Measurements from ENCODE around the gene USP49.

USP49 gene

GRCh38 chr6:41796474-41796873 lies 98.7 kb downstream of the USP49 start:
- Mint-ChIP-seq H3K27ac (no peak overlapping the region), H3K36me3 (peaks cover 11 to 12% of the 10 kb centered on the region in 2 donors), H3K4me1 (no peaks in the 10 kb centered on the region), H3K27me3 (no peaks in the 10 kb centered on the region), H3K4me3 (no peak overlapping the region), H3K9me3 (no peaks in the 10 kb centered on the region)
- DNase-seq (no peak), ATAC-seq (replicated peaks) (no peak)

DNA sequence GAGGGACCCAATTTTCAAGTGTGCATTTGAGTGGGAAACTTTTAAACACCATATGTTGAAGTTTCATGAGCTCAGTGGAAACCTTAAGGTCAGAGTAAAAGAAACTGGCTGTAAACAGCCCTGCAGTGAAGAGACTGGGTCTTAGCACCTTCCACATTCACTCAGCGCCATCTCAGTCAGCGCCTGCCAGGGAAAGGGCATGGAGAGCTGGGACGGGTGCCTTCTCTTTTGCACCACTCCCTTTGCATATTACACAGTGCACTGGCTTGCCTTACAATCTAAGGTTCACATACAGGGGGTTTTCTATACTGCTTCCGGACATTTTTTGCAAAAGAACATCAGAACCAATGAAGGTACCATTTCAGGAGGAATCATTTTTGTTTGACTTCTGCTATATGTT lies 103.2 kb downstream of the USP49 start:
- peaks cover 17 to 23% of the 10 kb centered on the region in 2 donors for H3K36me3 Mint-ChIP-seq
- no peak for ATAC-seq (replicated peaks)
- DNase-seq, result no peak
- no peak overlapping the region for H3K4me3 Mint-ChIP-seq
- no peaks in the 10 kb centered on the region for H3K27me3 Mint-ChIP-seq
- peaks cover 6 to 9% of the 10 kb centered on the region in 2 donors for H3K4me1 Mint-ChIP-seq
- H3K27ac Mint-ChIP-seq, result peak overlapping the region; percentile 31
- no peaks in the 10 kb centered on the region for H3K9me3 Mint-ChIP-seq

GRCh38 chr6:41791305-41791704 lies 103.9 kb downstream of the USP49 start:
- Mint-ChIP-seq H3K4me3 (no peak overlapping the region), H3K36me3 (peaks cover 17 to 23% of the 10 kb centered on the region in 2 donors), H3K4me1 (peaks cover 6 to 11% of the 10 kb centered on the region in 2 donors), H3K9me3 (no peaks in the 10 kb centered on the region), H3K27me3 (no peaks in the 10 kb centered on the region), H3K27ac (no peak overlapping the region)
- no peak for ATAC-seq (replicated peaks)
- no peak for DNase-seq

DNA sequence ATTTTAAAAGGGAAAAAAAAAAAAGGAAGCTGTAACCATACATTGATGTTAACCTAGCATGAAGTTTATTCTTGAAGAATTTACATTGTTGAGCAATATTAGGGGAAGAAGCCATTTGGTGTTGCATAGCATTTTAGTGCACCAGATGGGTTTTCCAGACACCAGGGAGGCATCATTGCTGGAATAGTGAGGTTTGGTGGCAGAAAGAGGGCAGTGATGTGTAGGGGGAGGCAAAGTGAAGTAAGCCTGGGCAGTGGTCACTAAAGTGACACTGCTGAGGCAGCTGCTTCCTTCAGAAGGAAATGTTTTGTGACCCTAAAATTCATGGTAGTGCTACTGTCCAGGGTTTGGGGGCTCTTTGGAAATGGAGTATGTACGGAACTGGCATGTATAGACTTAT lies 105.1 kb downstream of the USP49 start:
- no peak for ATAC-seq (replicated peaks)
- H3K9me3 Mint-ChIP-seq, result no peaks in the 10 kb centered on the region
- H3K4me1 Mint-ChIP-seq, result peaks cover 12 to 24% of the 10 kb centered on the region in 2 donors
- peak overlapping the region; percentile 63 for H3K27ac Mint-ChIP-seq
- no peak overlapping the region for H3K4me3 Mint-ChIP-seq
- H3K27me3 Mint-ChIP-seq, result no peaks in the 10 kb centered on the region
- no peak for DNase-seq
- H3K36me3 Mint-ChIP-seq, result peaks cover 17 to 23% of the 10 kb centered on the region in 2 donors

- H3K4me1 Mint-ChIP-seq, result peaks cover 19 to 31% of the 10 kb centered on the region in 2 donors
- no peak for ATAC-seq (replicated peaks)
- H3K9me3 Mint-ChIP-seq, result no peaks in the 10 kb centered on the region
- H3K27me3 Mint-ChIP-seq, result no peaks in the 10 kb centered on the region
- H3K27ac Mint-ChIP-seq, result peak overlapping the region; percentile 81
- DNase-seq, result no peak
- H3K4me3 Mint-ChIP-seq, result peak overlapping the region; percentile 75 to 98
- peaks cover 14 to 23% of the 10 kb centered on the region in 2 donors for H3K36me3 Mint-ChIP-seq
These were observed 105.8 kb downstream of the USP49 start for GRCh38 chr6:41789390-41789724.

DNA sequence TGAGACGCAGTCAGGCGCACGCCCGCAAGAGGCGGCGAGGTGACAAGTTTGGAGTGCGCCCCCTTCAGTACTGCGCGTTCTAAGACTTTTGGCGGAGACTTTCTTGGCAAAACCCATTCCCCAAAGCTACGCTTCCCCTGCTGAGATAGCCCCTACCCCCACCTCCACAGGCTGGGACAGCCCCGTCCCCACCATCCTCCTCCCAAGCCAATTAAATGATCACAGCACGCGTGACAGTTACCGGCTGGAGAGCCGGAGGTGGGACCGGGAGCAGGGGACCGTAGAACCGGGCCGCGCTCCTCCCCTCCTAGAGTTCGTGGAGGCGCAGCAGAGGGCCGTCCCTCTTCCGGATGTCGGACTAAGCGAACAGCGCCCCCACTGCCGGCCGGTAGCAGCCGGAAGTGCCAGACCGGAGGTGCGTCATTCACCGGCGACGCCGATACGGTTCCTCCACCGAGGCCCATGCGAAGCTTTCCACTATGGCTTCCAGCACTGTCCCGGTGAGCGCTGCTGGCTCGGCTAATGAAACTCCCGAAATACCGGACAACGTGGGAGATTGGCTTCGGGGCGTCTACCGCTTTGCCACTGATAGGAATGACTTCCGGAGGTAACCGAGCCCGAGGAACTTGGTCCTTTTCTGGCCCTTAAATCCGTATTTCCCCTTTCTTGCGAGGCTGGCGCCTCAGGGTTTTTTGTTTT lies 107.8 kb downstream of the USP49 start, which contains the start of gene TOMM6:
TSS of gene TOMM6 (plus strand) at position 476 of the 699 bp plus-strand sequence. CDS start at position 480, 4 bp downstream.
- no peaks in the 10 kb centered on the region for H3K9me3 Mint-ChIP-seq
- H3K4me3 Mint-ChIP-seq, result peak within 1 kb of the TSS; percentile 95 to 98
- peak; percentile 95 for DNase-seq
- no peaks in the 10 kb centered on the region for H3K27me3 Mint-ChIP-seq
- peaks cover 8 to 19% of the 10 kb centered on the region in 2 donors for H3K36me3 Mint-ChIP-seq
- peak; percentile 86 for ATAC-seq (replicated peaks)
- peak within 1 kb of the TSS; percentile 99 for H3K27ac Mint-ChIP-seq
- H3K4me1 Mint-ChIP-seq, result peaks cover 21 to 35% of the 10 kb centered on the region in 2 donors

GRCh38 chr6:41786451-41787218 lies 108.5 kb downstream of the USP49 start:
- H3K4me1 Mint-ChIP-seq, result peaks cover 21 to 35% of the 10 kb centered on the region in 2 donors
- peaks cover 8 to 19% of the 10 kb centered on the region in 2 donors for H3K36me3 Mint-ChIP-seq
- H3K4me3 Mint-ChIP-seq, result peak overlapping the region; percentile 95 to 98
- H3K9me3 Mint-ChIP-seq, result no peaks in the 10 kb centered on the region
- ATAC-seq (replicated peaks) (peak; percentile 77 to 79), DNase-seq (peak; percentile 83)
- H3K27ac Mint-ChIP-seq, result peak overlapping the region; percentile 99
- H3K27me3 Mint-ChIP-seq, result no peaks in the 10 kb centered on the region

DNA sequence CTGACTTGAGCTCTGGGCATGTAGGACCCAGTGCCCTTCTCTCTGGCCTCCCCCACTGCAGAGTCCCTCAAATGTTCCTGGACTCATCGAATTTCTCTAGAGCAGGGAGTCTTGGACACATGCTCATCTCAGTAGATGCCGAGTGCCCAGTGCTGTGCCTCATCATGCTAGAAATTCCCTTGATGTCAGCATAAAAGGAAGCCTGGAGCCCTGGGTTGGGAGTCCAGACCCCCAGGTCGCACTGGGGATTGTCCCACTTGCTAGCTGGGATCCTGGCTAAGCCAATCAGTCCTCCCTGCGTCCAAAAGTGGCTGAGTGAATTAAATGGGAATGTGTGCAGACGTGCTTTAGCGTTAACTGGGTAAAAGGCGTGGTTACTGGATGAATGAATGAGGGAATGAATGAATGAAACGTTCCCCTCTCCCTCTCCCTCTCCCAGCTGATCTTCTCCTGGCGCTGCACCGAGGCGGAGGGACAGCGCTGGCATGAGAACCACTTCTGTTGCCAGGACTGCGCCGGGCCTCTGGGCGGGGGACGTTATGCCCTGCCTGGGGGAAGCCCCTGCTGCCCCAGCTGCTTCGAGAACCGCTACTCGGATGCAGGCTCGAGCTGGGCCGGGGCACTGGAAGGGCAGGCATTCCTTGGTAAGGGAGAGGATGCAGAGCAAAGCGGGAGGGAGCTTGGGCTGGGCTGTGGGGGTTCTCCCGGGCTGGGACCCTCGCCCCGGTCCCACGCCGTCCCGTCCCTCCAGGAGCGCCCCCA lies 109.3 kb downstream of the USP49 start:
- ATAC-seq (replicated peaks), result no peak
- DNase-seq, result peak; percentile 18
- no peaks in the 10 kb centered on the region for H3K27me3 Mint-ChIP-seq

GRCh38 chr6:41785254-41785653 lies 109.9 kb downstream of the USP49 start:
- H3K4me1 Mint-ChIP-seq, result peaks cover 26 to 42% of the 10 kb centered on the region in 2 donors
- H3K4me3 Mint-ChIP-seq, result peak overlapping the region; percentile 95 to 98

More for the DNA sequence above, 109.3 kb downstream of the USP49 start:
- Mint-ChIP-seq H3K27ac (peak overlapping the region; percentile 99), H3K36me3 (peaks cover 8 to 19% of the 10 kb centered on the region in 2 donors), H3K4me1 (peaks cover 26 to 40% of the 10 kb centered on the region in 2 donors), H3K4me3 (peak overlapping the region; percentile 95 to 98), H3K9me3 (no peaks in the 10 kb centered on the region)

GRCh38 chr6:41784581-41785171 lies 110.5 kb downstream of the USP49 start:
- Mint-ChIP-seq H3K4me1 (peaks cover 24 to 42% of the 10 kb centered on the region in 2 donors), H3K36me3 (peaks cover 2 to 11% of the 10 kb centered on the region in 2 donors), H3K9me3 (no peaks in the 10 kb centered on the region), H3K27ac (peak overlapping the region; percentile 44), H3K4me3 (peak overlapping the region in 1 of 2 donors; percentile 95), H3K27me3 (no peaks in the 10 kb centered on the region)
- no peak for ATAC-seq (replicated peaks)
- no peak for DNase-seq

More at GRCh38 chr6:41785254-41785653, 109.9 kb downstream of the USP49 start:
- H3K27me3 Mint-ChIP-seq, result no peaks in the 10 kb centered on the region
- H3K9me3 Mint-ChIP-seq, result no peaks in the 10 kb centered on the region
- DNase-seq (no peak), ATAC-seq (replicated peaks) (no peak)
- H3K36me3 Mint-ChIP-seq, result peaks cover 7 to 17% of the 10 kb centered on the region in 2 donors
- peak overlapping the region; percentile 44 for H3K27ac Mint-ChIP-seq

- Mint-ChIP-seq H3K4me3 (no peak overlapping the region), H3K36me3 (peaks cover 2 to 3% of the 10 kb centered on the region in 2 donors), H3K9me3 (no peaks in the 10 kb centered on the region), H3K27ac (no peak overlapping the region), H3K4me1 (peaks cover 26 to 46% of the 10 kb centered on the region in 2 donors), H3K27me3 (no peaks in the 10 kb centered on the region)
- DNase-seq, result no peak
- no peak for ATAC-seq (replicated peaks)
These were observed 111.9 kb downstream of the USP49 start for GRCh38 chr6:41783106-41783780.

- Mint-ChIP-seq H3K9me3 (no peaks in the 10 kb centered on the region), H3K27ac (no peak overlapping the region), H3K4me3 (peak overlapping the region; percentile 49 to 78), H3K36me3 (peaks cover 2 to 10% of the 10 kb centered on the region in 2 donors), H3K27me3 (no peaks in the 10 kb centered on the region), H3K4me1 (peaks cover 28 to 47% of the 10 kb centered on the region in 2 donors)
- no peak for ATAC-seq (replicated peaks)
- no peak for DNase-seq
These were observed 113.8 kb downstream of the USP49 start for GRCh38 chr6:41781366-41781730.

DNA sequence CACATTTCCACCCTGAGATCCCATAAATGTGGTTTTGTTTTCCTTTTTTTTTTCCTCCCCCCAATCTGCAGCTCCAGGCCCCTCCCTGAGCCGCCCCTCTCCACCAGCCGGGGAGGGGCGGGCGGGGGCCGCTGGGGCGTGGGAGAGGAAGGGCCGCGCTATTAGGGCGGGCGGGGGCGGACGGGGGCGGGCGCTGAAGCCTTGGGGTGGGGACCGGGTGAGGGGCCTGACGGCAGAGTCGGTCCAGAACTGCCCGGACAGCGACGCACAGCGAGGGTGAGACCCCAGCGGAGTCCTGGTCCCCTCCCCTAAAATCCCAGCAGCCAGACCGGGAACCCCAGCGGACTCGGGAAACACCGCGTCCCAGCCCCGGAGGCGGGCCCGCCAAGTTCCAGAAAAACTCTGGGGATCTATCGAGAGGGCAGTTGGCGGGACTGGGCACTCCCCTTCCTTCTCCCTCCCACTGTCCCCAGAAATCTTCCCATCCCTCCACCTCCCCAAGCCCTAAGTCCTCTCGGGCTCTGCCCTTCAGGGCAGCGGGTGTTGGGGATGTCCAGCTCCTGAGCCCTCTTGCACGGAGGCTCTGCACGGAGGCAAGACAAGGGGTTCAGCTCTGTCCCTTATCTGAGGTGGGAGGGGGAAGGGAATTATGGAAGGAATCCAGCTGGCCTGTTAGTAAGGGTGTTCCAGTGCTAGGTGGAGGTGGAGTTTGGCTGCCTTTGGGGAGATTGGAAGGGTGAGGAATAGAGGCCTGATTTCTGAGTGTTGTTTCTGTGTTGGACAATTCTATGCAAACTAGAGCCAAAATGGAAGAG lies 114.4 kb downstream of the USP49 start, which contains the start of gene PRICKLE4:
TSS of gene PRICKLE4 (plus strand) at position 232 of the 815 bp plus-strand sequence. CDS start 2,692 bp downstream, outside the sequence.
- Mint-ChIP-seq H3K27me3 (no peaks in the 10 kb centered on the region), H3K9me3 (no peaks in the 10 kb centered on the region), H3K27ac (peak within 1 kb of the TSS; percentile 75), H3K4me3 (peak within 1 kb of the TSS; percentile 87 to 94), H3K4me1 (peaks cover 24 to 41% of the 10 kb centered on the region in 2 donors), H3K36me3 (peaks cover 2 to 10% of the 10 kb centered on the region in 2 donors)
- ATAC-seq (replicated peaks) (peak; percentile 1 to 2), DNase-seq (no peak)
